HCT116 (cell line): ENCODE results near the gene PLPP6. TPM values are rescaled to one million over a fixed set of nuclear protein-coding genes. Genes with fewer than 3 reads are reported as not detected.

Source experiments
- ATAC-seq: fragments of 200-7000 bp; cut with Tn5 transposase; 2 replicates; pipeline ENCODE4 v1.9.1; 2020; ENCODE audit warnings: mild to moderate bottlenecking, moderate library complexity
- BruUV-seq: library from RNA; stranded (reverse); fragments of 400-500 nt; replicated peaks from 2 replicates; lab custom pipeline; 2021; lab: Mats Ljungman, UMichigan
- CTCF ChIA-PET: fragments of 300-600 bp; sonication (Branson Sonifier 250); formaldehyde crosslinking; loops from one replicate; lab custom pipeline; 2021; ENCODE audit warnings: antibody characterized with exemption; lab: Charles Lee
- POLR2A ChIA-PET: fragments of 300-600, 350-600 bp; sonication (Branson Sonifier 250); formaldehyde crosslinking; loops from one replicate; lab custom pipeline; 2021; ENCODE audit warnings: antibody characterized with exemption; lab: Charles Lee
- RAD21 ChIA-PET, 2 experiments: fragments of 300-600 bp; sonication (Branson Sonifier 250); formaldehyde crosslinking; loops; one replicate each; lab custom pipeline; 2023; ENCODE audit warnings: low total read pairs in 2 of 2; ENCODE audit not compliant: uncharacterized antibody in 2 of 2, unreplicated experiment in 2 of 2, low non-redundant PET in 1 of 2; lab: Charles Lee
- DNase-seq: peaks from one replicate; pipeline ENCODE4 v3.0.0-alpha.2; 2010; ENCODE audit warnings: low read depth, low spot score
- H2AFZ ChIP-seq: fragments of 200-600 bp; shearing (Covaris generic), sonication (generic); 2 replicates; pipeline ENCODE4 v1.6.1; 2017; ENCODE audit warnings: low read depth, mixed run types, mixed read lengths, antibody characterized with exemption, low read length; ENCODE audit not compliant: poor library complexity, severe bottlenecking
- H3K27ac ChIP-seq: 2 replicates; pipeline ENCODE4 v1.5.1; 2012; ENCODE audit warnings: low read depth, low read length
- H3K27me3 ChIP-seq: fragments of 200-600 bp; sonication (generic); 2 replicates; pipeline ENCODE4 v1.6.1; 2016; ENCODE audit warnings: mixed run types, low read length, mixed read lengths; ENCODE audit not compliant: insufficient read depth
- H3K36me3 ChIP-seq, 2 experiments: fragments of 200-500 bp in 1 of 2; fragments of 200-600 bp in 1 of 2; sonication (Bioruptor generic) in 1 of 2; sonication (generic) in 1 of 2; 2 replicates each; pipeline versions ENCODE4 v1.5.1 to v1.6.1; 2014 to 2016; ENCODE audit warnings: low read length in 2 of 2, inconsistent platforms in 1 of 2, mixed read lengths in 1 of 2, mixed run types in 1 of 2; ENCODE audit not compliant: insufficient read depth in 2 of 2, control insufficient read depth in 1 of 2
- H3K4me1 ChIP-seq, 2 experiments: fragments of 200-600 bp in 1 of 2; sonication (generic) in 1 of 2; 2 replicates each; pipeline versions ENCODE4 v1.5.1 to v1.6.1; 2012 to 2017; ENCODE audit warnings: low read length in 2 of 2, inconsistent platforms in 1 of 2, mild to moderate bottlenecking in 1 of 2, mixed read lengths in 1 of 2, mixed run types in 1 of 2, moderate library complexity in 1 of 2; ENCODE audit not compliant: insufficient read depth in 2 of 2, control insufficient read depth in 1 of 2
- H3K4me2 ChIP-seq: fragments of 200-600 bp; sonication (generic); 2 replicates; pipeline ENCODE4 v1.6.1; 2017; ENCODE audit warnings: mixed run types, low read length, mixed read lengths
- H3K4me3 ChIP-seq, 2 experiments: fragments of 200-600 bp in 1 of 2; sonication (generic) in 1 of 2; replicated peaks in 1 of 2; 2 replicates each; pipeline ENCODE4 v1.5.1; 2011 to 2016; ENCODE audit warnings: low read length in 2 of 2, control low read depth in 1 of 2, low read depth in 1 of 2, mild to moderate bottlenecking in 1 of 2, mixed read lengths in 1 of 2, mixed run types in 1 of 2
- H3K79me2 ChIP-seq: fragments of 200-600 bp; sonication (generic); 2 replicates; pipeline ENCODE4 v1.6.1; 2017; ENCODE audit warnings: mild to moderate bottlenecking, mixed run types, low read length, moderate library complexity, mixed read lengths; ENCODE audit not compliant: insufficient read depth
- H3K9ac ChIP-seq: fragments of 200-600 bp; sonication (generic); 2 replicates; pipeline ENCODE4 v1.6.1; 2016; ENCODE audit warnings: low read length, mixed read lengths
- H3K9me2 ChIP-seq: fragments of 200-600 bp; sonication (generic), shearing (Covaris generic); 2 replicates; pipeline ENCODE4 v1.6.1; 2017; ENCODE audit warnings: mixed run types, mild to moderate bottlenecking, moderate library complexity; ENCODE audit not compliant: insufficient read depth
- H3K9me3 ChIP-seq, 2 experiments: fragments of 200-500 bp in 1 of 2; fragments of 200-600 bp in 1 of 2; sonication (Bioruptor generic) in 1 of 2; sonication (generic) in 1 of 2; 2 replicates each; pipeline ENCODE4 v1.6.1; 2014 to 2017; ENCODE audit warnings: low read length in 2 of 2, mixed read lengths in 2 of 2, inconsistent platforms in 1 of 2, low read depth in 1 of 2, mild to moderate bottlenecking in 1 of 2, mixed run types in 1 of 2, moderate library complexity in 1 of 2; ENCODE audit not compliant: control insufficient read depth in 1 of 2, insufficient read depth in 1 of 2
- H4K20me1 ChIP-seq: fragments of 200-600 bp; sonication (generic), shearing (Covaris generic); 2 replicates; pipeline ENCODE4 v1.6.1; 2017; ENCODE audit warnings: mixed run types, mild to moderate bottlenecking, moderate library complexity; ENCODE audit not compliant: insufficient read depth
- ATF3 ChIP-seq: IDR thresholded peaks from 2 replicates; pipeline ENCODE4 v1.6.1; 2012
- CTCF ChIP-seq, 3 experiments: fragments of 200-600 bp in 1 of 3; sonication (generic) in 1 of 3; IDR thresholded peaks in 2 of 3; conservative IDR thresholded peaks in 1 of 3; 2 replicates each; pipeline ENCODE4 v1.5.1; 2012 to 2017; ENCODE audit warnings: low read depth in 2 of 3, low read length in 2 of 3, antibody characterized with exemption in 1 of 3, borderline replicate concordance in 1 of 3, control low read depth in 1 of 3, mild to moderate bottlenecking in 1 of 3, mixed read lengths in 1 of 3, mixed run types in 1 of 3, moderate library complexity in 1 of 3; ENCODE audit not compliant: insufficient read depth in 1 of 3
- EZH2 ChIP-seq: fragments of 200-600 bp; sonication (generic); IDR thresholded peaks from 2 replicates; pipeline ENCODE4 v1.6.1; 2017; ENCODE audit warnings: antibody characterized with exemption, mixed run types
- EZH2phosphoT487 ChIP-seq: fragments of 200-600 bp; IDR thresholded peaks from 2 replicates; pipeline ENCODE4 v1.6.1; 2018; ENCODE audit warnings: antibody characterized with exemption, borderline replicate concordance
- FOSL1 ChIP-seq: IDR thresholded peaks from 2 replicates; pipeline ENCODE4 v1.6.1; 2012; ENCODE audit warnings: low read depth
- POLR2A ChIP-seq: IDR thresholded peaks from 2 replicates; pipeline ENCODE4 v1.7.0; 2011; ENCODE audit warnings: borderline replicate concordance; ENCODE audit not compliant: insufficient read depth, insufficient read length; ENCODE audit errors: extremely low read depth
- POLR2AphosphoS5 ChIP-seq: IDR thresholded peaks from 2 replicates; pipeline ENCODE4 v1.6.1; 2011; ENCODE audit warnings: mild to moderate bottlenecking, low read depth, low read length, moderate library complexity
- RAD21 ChIP-seq: IDR thresholded peaks from 2 replicates; pipeline ENCODE4 v1.6.1; 2012; ENCODE audit warnings: low read depth, mild to moderate bottlenecking
- SP1 ChIP-seq: IDR thresholded peaks from 2 replicates; pipeline ENCODE4 v1.6.1; 2012; ENCODE audit warnings: low read depth
- SRF ChIP-seq: IDR thresholded peaks from 2 replicates; pipeline ENCODE4 v1.6.1; 2012; ENCODE audit warnings: low read depth
- TCF7L2 ChIP-seq: IDR thresholded peaks from 2 replicates; pipeline ENCODE4 v1.7.0; 2011; ENCODE audit warnings: borderline replicate concordance, inconsistent platforms; ENCODE audit not compliant: insufficient read depth, insufficient read length; ENCODE audit errors: extremely low read depth
- ZFX ChIP-seq: fragments of 450-650 bp; IDR thresholded peaks from 2 replicates; pipeline ENCODE4 v1.6.1; 2017
- ZNF274 ChIP-seq: fragments of 200-500 bp; sonication (Bioruptor generic); IDR thresholded peaks from 2 replicates; pipeline ENCODE4 v1.6.1; 2014; ENCODE audit warnings: mild to moderate bottlenecking, low read depth, low read length, inconsistent platforms
- intact Hi-C: fragments of 100-400 bp; cut with micrococcal nuclease; formaldehyde crosslinking; loops from 2 replicates; pipeline ENCODE4 v1.10.0; 2022
- total RNA-seq: library from RNA; stranded (reverse); gene quantifications from one replicate; pipeline ENCODE4 v1.2.1, GENCODE V29; 2021; ENCODE audit not compliant: unreplicated experiment

Gene PLPP6
- total RNA-seq, 1 experiment from 2014 or later = 5.0 TPM

GRCh38 chr9:4689687-4690104, 27.6 kb downstream of the PLPP6 start:
- Histone ChIP-seq H3K9ac (no peak overlapping the region), H3K4me3 (no peak overlapping the region), H2AFZ (no peak overlapping the region), H3K9me2 (no peaks in the 10 kb centered on the region), H3K9me3 (no peaks in the 10 kb centered on the region), H4K20me1 (no peaks in the 10 kb centered on the region; the same call in 1 of the 2 replicates), H3K4me1 (no peaks in the 10 kb centered on the region), H3K79me2 (peaks cover 50% of the 10 kb centered on the region), H3K36me3 (peaks cover 17 to 22% of the 10 kb centered on the region in 2 experiments; a peak in 3 of 4 replicates), H3K27ac (no peak overlapping the region), H3K27me3 (no peaks in the 10 kb centered on the region), H3K4me2 (no peak overlapping the region)
- intact Hi-C loops = no loop called here
- TF ChIP-seq ZFX = no peak
- TF ChIP-seq FOSL1 = no peak
- TF ChIP-seq TCF7L2 = no peak
- no peak for TF ChIP-seq SRF
- TF ChIP-seq ATF3 = no peak
- no peak for TF ChIP-seq POLR2AphosphoS5
- TF ChIP-seq EZH2phosphoT487 = no peak
- TF ChIP-seq ZNF274 = no peak
- no peak for TF ChIP-seq SP1
- TF ChIP-seq POLR2A = no peak
- ATAC-seq = no peak
- no TSS peak for BruUV-seq
- CTCF ChIA-PET = no interaction called here
- POLR2A ChIA-PET = no interaction called here
- no peak for DNase-seq
- RAD21 ChIA-PET = no interaction called here

DNA sequence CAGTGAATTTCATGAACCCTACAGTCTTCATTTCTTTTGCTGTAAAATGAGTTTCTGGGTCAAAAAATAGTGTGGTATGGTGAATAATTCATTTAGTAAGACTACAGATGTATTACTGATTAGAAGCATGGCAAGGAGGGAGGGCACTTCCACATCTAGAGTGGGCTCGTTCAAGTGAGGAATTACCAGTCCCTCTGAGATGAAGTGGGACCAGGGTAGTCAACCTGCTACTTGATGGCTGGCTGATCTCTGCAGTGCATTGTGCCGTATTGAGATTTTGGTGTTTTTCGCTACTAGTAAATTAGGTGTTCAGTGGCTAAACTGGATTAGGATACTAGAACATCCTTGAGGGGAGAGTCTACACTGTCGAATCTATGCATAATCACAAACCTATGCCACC, 28.1 kb downstream of the PLPP6 start:
- RAD21 ChIA-PET = no interaction called here
- H3K4me2 ChIP-seq = no peak overlapping the region
- TF ChIP-seq ZNF274 (no peak), RAD21 (no peak), EZH2 (no peak), SP1 (no peak), CTCF (IDR thresholded peaks at IDR 0.05 in 2 of 3, conservative IDR thresholded peaks at IDR 0.05 in 1 of 3; ENCODE audit: borderline replicate concordance in 1 of 3, insufficient read depth in 1 of 3, low read depth in 2 of 3, low read length in 2 of 3) (no peak)
- H3K27ac ChIP-seq = no peak overlapping the region
- intact Hi-C loops = no loop called here
- H4K20me1 ChIP-seq = no peaks in the 10 kb centered on the region; the same call in 1 of the 2 replicates
- H3K4me3 ChIP-seq = no peak overlapping the region
- H3K36me3 ChIP-seq = peaks cover 14 to 19% of the 10 kb centered on the region in 2 experiments; a peak in 3 of 4 replicates
- POLR2A ChIA-PET = no interaction called here
- H3K9me3 ChIP-seq = no peaks in the 10 kb centered on the region
- H3K79me2 ChIP-seq = peaks cover 45% of the 10 kb centered on the region
- no peak for DNase-seq
- no peaks in the 10 kb centered on the region for H3K4me1 ChIP-seq
- H3K9ac ChIP-seq = no peak overlapping the region
- H3K27me3 ChIP-seq = no peaks in the 10 kb centered on the region
- H3K9me2 ChIP-seq = no peaks in the 10 kb centered on the region
- CTCF ChIA-PET = no interaction called here
- no peak for ATAC-seq
- H2AFZ ChIP-seq = no peak overlapping the region
- BruUV-seq = no TSS peak
